GM12878 (cell line): Measurements from ENCODE around the gene STXBP2. TPM values are rescaled to one million over a fixed set of nuclear protein-coding genes. Genes with fewer than 3 reads are reported as not detected.

Experiments used
- ATAC-seq: fragments of 200-7000 bp; cut with Tn5 transposase; 3 replicates; pipeline ENCODE4 v1.9.1; 2020; ENCODE audit warnings: mild to moderate bottlenecking, moderate library complexity
- BruUV-seq: library from RNA; stranded (reverse); fragments of 400-500 nt; replicated peaks from 2 replicates; lab custom pipeline; 2021; lab: Mats Ljungman, UMichigan
- CTCF ChIA-PET: fragments of 300-600 bp; sonication (Branson Sonifier 250); formaldehyde crosslinking; extraction: SDS; loops from one replicate; lab custom pipeline; 2021; ENCODE audit warnings: inconsistent platforms; lab: Yijun Ruan, JAX
- POLR2A ChIA-PET: fragments of 350-600 bp; formaldehyde crosslinking; extraction: SDS; loops from one replicate; lab custom pipeline; 2021; ENCODE audit warnings: inconsistent platforms; lab: Charles Lee
- RAD21 ChIA-PET: fragments of 300-600 bp; sonication (Branson Sonifier 250); formaldehyde crosslinking; loops from one replicate; lab custom pipeline; 2023; ENCODE audit warnings: antibody characterized with exemption; ENCODE audit not compliant: unreplicated experiment; lab: Charles Lee
- SMC1A ChIA-PET: fragments of 300-600 bp; sonication (Branson Sonifier 250); formaldehyde crosslinking; loops from one replicate; lab custom pipeline; 2023; ENCODE audit not compliant: unreplicated experiment, uncharacterized antibody; lab: Charles Lee
- DNase-seq: peaks from one replicate; pipeline ENCODE4 v3.0.0-alpha.2; 2011; ENCODE audit warnings: low read depth, low spot score
- FAIRE-seq: peaks from 3 replicates; lab custom pipeline; 2011; peaks lifted over from hg19 to GRCh38; lab: Jason Lieb, UNC
- H2AFZ ChIP-seq: 2 replicates; pipeline ENCODE4 v1.6.0; 2011; ENCODE audit warnings: low read depth, low read length, control low read depth; ENCODE audit not compliant: control insufficient read depth
- H3K27ac ChIP-seq: 2 replicates; pipeline ENCODE4 v1.5.1; 2011; ENCODE audit warnings: control low read depth; ENCODE audit not compliant: control insufficient read depth, insufficient read depth
- H3K27me3 ChIP-seq, 2 experiments: replicated peaks in 1 of 2; 2 replicates each; pipeline versions ENCODE4 v1.6.0 to v1.6.1; 2011; ENCODE audit warnings: low read length in 1 of 2; ENCODE audit not compliant: control insufficient read depth in 2 of 2, insufficient read depth in 2 of 2
- H3K36me3 ChIP-seq, 2 experiments: 2 replicates each; pipeline ENCODE4 v1.5.1; 2011; ENCODE audit warnings: low read length in 1 of 2; ENCODE audit not compliant: control insufficient read depth in 2 of 2, insufficient read depth in 2 of 2
- H3K4me1 ChIP-seq: 2 replicates; pipeline ENCODE4 v1.6.1; 2011; ENCODE audit warnings: mild to moderate bottlenecking, low read length, moderate library complexity, mixed read lengths; ENCODE audit not compliant: control insufficient read depth, insufficient read depth
- H3K4me2 ChIP-seq: 2 replicates; pipeline ENCODE4 v1.6.0; 2011; ENCODE audit warnings: control low read depth; ENCODE audit not compliant: control insufficient read depth, insufficient read depth
- H3K4me3 ChIP-seq: fragments of 200-600 bp; sonication (generic); 2 replicates; pipeline ENCODE4 v1.5.1; 2016
- H3K79me2 ChIP-seq: 2 replicates; pipeline ENCODE4 v1.6.0; 2011; ENCODE audit warnings: low read length; ENCODE audit not compliant: control insufficient read depth, insufficient read depth
- H3K9ac ChIP-seq: 2 replicates; pipeline ENCODE4 v1.8.0; 2011; ENCODE audit warnings: low read length, control low read depth, mixed read lengths; ENCODE audit not compliant: control insufficient read depth, insufficient read depth
- H3K9me3 ChIP-seq: replicated peaks from 3 replicates; pipeline ENCODE4 v1.5.1; 2011; ENCODE audit warnings: mild to moderate bottlenecking, low read length; ENCODE audit not compliant: control insufficient read depth, insufficient read depth
- H4K20me1 ChIP-seq: 2 replicates; pipeline ENCODE4 v1.6.0; 2011; ENCODE audit not compliant: control insufficient read depth, insufficient read depth
- ATF7 ChIP-seq: fragments of 450-650 bp; IDR thresholded peaks from 2 replicates; pipeline ENCODE4 v1.6.1; 2016; ENCODE audit warnings: low read depth, mild to moderate bottlenecking
- BCL11A ChIP-seq: IDR thresholded peaks from 2 replicates; pipeline ENCODE4 v1.6.1; 2011; ENCODE audit warnings: low read depth, low read length
- DPF2 ChIP-seq: fragments of 450-650 bp; IDR thresholded peaks from 2 replicates; pipeline ENCODE4 v1.6.1; 2017; ENCODE audit warnings: mild to moderate bottlenecking
- HDAC2 ChIP-seq: fragments of 200-600 bp; sonication (generic); IDR thresholded peaks from 2 replicates; pipeline ENCODE4 v1.6.1; 2017
- NR2C1 ChIP-seq: fragments of 450-650 bp; IDR thresholded peaks from 2 replicates; pipeline ENCODE4 v1.6.1; 2017; ENCODE audit warnings: antibody characterized with exemption, mild to moderate bottlenecking, moderate library complexity
- POLR2A ChIP-seq: IDR thresholded peaks from 2 replicates; pipeline ENCODE4 v1.6.1; 2011; ENCODE audit warnings: low read depth, mild to moderate bottlenecking, low read length
- RAD51 ChIP-seq: fragments of 450-650 bp; IDR thresholded peaks from 2 replicates; pipeline ENCODE4 v1.6.1; 2016; ENCODE audit warnings: moderate library complexity, mild to moderate bottlenecking, inconsistent platforms
- RELA ChIP-seq: fragments of 450-650 bp; IDR thresholded peaks from 2 replicates; pipeline ENCODE4 v1.8.0; 2014; ENCODE audit warnings: borderline replicate concordance; ENCODE audit not compliant: partially characterized antibody
- SP1 ChIP-seq: IDR thresholded peaks from one replicate; pipeline ENCODE4 v1.6.1; 2011; ENCODE audit warnings: low read depth, low read length
- SPI1 ChIP-seq: IDR thresholded peaks from 2 replicates; pipeline ENCODE4 v1.6.1; 2011; ENCODE audit warnings: low read depth, mild to moderate bottlenecking, low read length, moderate library complexity, borderline replicate concordance; ENCODE audit not compliant: insufficient read depth
- TBL1XR1 ChIP-seq: IDR thresholded peaks from 2 replicates; pipeline ENCODE4 v1.6.1; 2012; ENCODE audit warnings: low read depth, low read length, improper control_type of control experiment
- WGBS: methylation state at CpG from one replicate; pipeline ENCODE4 v1.1.6; 2016; ENCODE audit warnings: low lambda C conversion rate; ENCODE audit not compliant: insufficient replicate concordance, insufficient coverage; ENCODE audit errors: missing lambda C conversion rate; 5-methylcytosine and 5-hydroxymethylcytosine counted together
- in situ Hi-C: fragments of 300-500 bp; cut with MboI; formaldehyde crosslinking; loops from 9 replicates; pipeline ENCODE4 v1.14.3; 2018; ENCODE audit warnings: mixed read lengths
- intact Hi-C: fragments of 100-400 bp; cut with micrococcal nuclease; formaldehyde crosslinking; loops from one replicate; pipeline ENCODE4 v1.14.2; 2022; ENCODE audit not compliant: unreplicated experiment
- polyA plus RNA-seq, 11 experiments: library from polyadenylated mRNA; depleted of rRNA in 4 of 11; unstranded in 6 of 11; stranded (reverse) in 5 of 11; fragments of >200 nt; fragmentation: Nextera tagmentation in 4 of 11; fragmentation: Illumina TruSeq in 1 of 11; extraction: Ambion mirVana in 4 of 11; extraction: Trizol in 1 of 11; gene quantifications; 1 replicate in 1 of 11; 2 replicates in 10 of 11; pipeline versions ENCODE4 v1.2.1 to v1.2.3, GENCODE V29; 2011 to 2016; ENCODE audit warnings: inconsistent platforms in 2 of 11, missing spikeins in 2 of 11, low read depth in 1 of 11
- total RNA-seq, 4 experiments: library from RNA; depleted of rRNA in 3 of 4; stranded (reverse); fragments of >200 nt in 3 of 4; fragmentation: Illumina TruSeq in 1 of 4; extraction: Trizol in 1 of 4; gene quantifications; 2 replicates each; pipeline versions ENCODE4 v1.2.1 to v1.2.3, GENCODE V29; 2013 to 2021
- TF ChIP-seq, protein P1 (sequence below): IDR thresholded peaks from 2 replicates; pipeline ENCODE4 v1.6.1; 2012; ENCODE audit warnings: low read depth, low read length, improper control_type of control experiment
- TF ChIP-seq, protein P2 (sequence below): fragments of 150-350 bp; IDR thresholded peaks from 2 replicates; pipeline ENCODE4 v1.6.1; 2016; ENCODE audit warnings: low read depth, low read length

STXBP2 gene
- total and polyA plus RNA-seq, 10 of the 15 experiments (the other 5 are each of a cell fraction or from before 2014, with no cell fraction given): 2.6 to 111 (median 61.4) TPM

DNA sequence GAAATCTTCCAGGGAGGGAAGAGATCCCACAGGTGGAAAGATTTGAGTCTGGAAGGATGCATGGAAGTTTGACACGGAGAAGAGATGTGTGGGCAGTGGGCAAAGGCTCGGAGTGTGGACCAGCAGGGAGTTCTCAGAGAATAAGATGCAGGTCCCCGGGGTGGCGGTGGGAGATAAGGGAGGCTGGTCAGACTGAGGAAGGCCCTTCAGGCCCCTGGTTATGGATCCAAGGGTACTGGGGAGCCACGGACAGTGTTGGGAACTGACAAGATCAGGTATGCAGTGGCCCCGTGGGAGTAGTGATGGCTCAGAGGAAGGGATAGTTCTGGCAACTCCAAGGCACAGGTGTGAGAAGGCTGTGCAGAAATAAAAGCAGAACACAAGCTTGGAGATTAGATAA, 38.7 kb upstream of the STXBP2 start:
- no peaks in the 10 kb centered on the region; the same call in 1 of the 2 replicates for H3K4me1 ChIP-seq
- 76% methylated on average over 6 of the region's 6 CpGs for WGBS
- FAIRE-seq (no peak), DNase-seq (no peak), ATAC-seq (no peak)
- BruUV-seq: no TSS peak
- H3K27me3 ChIP-seq: peaks cover 0 to 2% of the 10 kb centered on the region in 2 experiments; a peak in 1 of 4 replicates
- H3K27ac ChIP-seq: no peak overlapping the region
- no peak overlapping the region for H3K4me2 ChIP-seq
- intact Hi-C loops (no loop called here), in situ Hi-C loops (no loop called here)
- H3K79me2 ChIP-seq: no peaks in the 10 kb centered on the region
- H4K20me1 ChIP-seq: no peaks in the 10 kb centered on the region
- no peak overlapping the region for H3K4me3 ChIP-seq
- ChIA-PET RAD21 (interaction anchor here (1.0 to 2.1 kb wide), 2 partner anchors 30 to 244 kb away, joined by 3 to 16 read pairs; no protein-coding TSS in a partner anchor), SMC1A (interaction anchor here (2.5 kb wide), 1 partner anchor 30 kb away, joined by 7 read pairs; no protein-coding TSS in a partner anchor), POLR2A (interaction anchor here (0.8 to 1.7 kb wide), 2 partner anchors 9 to 30 kb away, joined by 3 to 6 read pairs; no protein-coding TSS in a partner anchor), CTCF (interaction anchor here (1.0 to 4.7 kb wide), 5 partner anchors 22 to 244 kb away, joined by 3 to 30 read pairs (median 5); no protein-coding TSS in a partner anchor)
- H3K9me3 ChIP-seq: no peaks in the 10 kb centered on the region
- no peak overlapping the region for H3K9ac ChIP-seq
- no peak for TF ChIP-seq ATF7
- no peak for TF ChIP-seq RELA
- TF ChIP-seq SPI1: no peak
- TF ChIP-seq, protein P1, sequence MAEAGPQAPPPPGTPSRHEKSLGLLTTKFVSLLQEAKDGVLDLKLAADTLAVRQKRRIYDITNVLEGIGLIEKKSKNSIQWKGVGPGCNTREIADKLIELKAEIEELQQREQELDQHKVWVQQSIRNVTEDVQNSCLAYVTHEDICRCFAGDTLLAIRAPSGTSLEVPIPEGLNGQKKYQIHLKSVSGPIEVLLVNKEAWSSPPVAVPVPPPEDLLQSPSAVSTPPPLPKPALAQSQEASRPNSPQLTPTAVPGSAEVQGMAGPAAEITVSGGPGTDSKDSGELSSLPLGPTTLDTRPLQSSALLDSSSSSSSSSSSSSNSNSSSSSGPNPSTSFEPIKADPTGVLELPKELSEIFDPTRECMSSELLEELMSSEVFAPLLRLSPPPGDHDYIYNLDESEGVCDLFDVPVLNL: no peak
- TF ChIP-seq, protein P2, sequence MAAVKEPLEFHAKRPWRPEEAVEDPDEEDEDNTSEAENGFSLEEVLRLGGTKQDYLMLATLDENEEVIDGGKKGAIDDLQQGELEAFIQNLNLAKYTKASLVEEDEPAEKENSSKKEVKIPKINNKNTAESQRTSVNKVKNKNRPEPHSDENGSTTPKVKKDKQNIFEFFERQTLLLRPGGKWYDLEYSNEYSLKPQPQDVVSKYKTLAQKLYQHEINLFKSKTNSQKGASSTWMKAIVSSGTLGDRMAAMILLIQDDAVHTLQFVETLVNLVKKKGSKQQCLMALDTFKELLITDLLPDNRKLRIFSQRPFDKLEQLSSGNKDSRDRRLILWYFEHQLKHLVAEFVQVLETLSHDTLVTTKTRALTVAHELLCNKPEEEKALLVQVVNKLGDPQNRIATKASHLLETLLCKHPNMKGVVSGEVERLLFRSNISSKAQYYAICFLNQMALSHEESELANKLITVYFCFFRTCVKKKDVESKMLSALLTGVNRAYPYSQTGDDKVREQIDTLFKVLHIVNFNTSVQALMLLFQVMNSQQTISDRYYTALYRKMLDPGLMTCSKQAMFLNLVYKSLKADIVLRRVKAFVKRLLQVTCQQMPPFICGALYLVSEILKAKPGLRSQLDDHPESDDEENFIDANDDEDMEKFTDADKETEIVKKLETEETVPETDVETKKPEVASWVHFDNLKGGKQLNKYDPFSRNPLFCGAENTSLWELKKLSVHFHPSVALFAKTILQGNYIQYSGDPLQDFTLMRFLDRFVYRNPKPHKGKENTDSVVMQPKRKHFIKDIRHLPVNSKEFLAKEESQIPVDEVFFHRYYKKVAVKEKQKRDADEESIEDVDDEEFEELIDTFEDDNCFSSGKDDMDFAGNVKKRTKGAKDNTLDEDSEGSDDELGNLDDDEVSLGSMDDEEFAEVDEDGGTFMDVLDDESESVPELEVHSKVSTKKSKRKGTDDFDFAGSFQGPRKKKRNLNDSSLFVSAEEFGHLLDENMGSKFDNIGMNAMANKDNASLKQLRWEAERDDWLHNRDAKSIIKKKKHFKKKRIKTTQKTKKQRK: no peak
- TF ChIP-seq DPF2: no peak
- no peak for TF ChIP-seq TBL1XR1
- TF ChIP-seq NR2C1: no peak
- no peak for TF ChIP-seq BCL11A
- no peak for TF ChIP-seq SP1
- TF ChIP-seq RAD51: no peak
- no peak for TF ChIP-seq HDAC2
- TF ChIP-seq POLR2A: no peak
- no peaks in the 10 kb centered on the region for H3K36me3 ChIP-seq
- no peak overlapping the region for H2AFZ ChIP-seq
